Activated T-cell treated with anti-CD3 and anti-CD28 coated beads, Interleukin-2, amount 50 U/mL, for 1 hour (primary cell): ENCODE data around the gene DIS3L2.
"Not testable (repeated sequence)": the region's sequence is repeated elsewhere in the genome, so short reads cannot be mapped to it uniquely, and the experiment has no call there.

Experiments
- DNase-seq: peaks from one replicate; pipeline ENCODE4 v3.0.0-alpha.2; 2020

Gene DIS3L2

GRCh38 chr2:232378735-232379151 lies 417.2 kb downstream of the DIS3L2 start, which contains the start of gene ALPP:
ALPP (plus strand) TSS chr2:232378751; CDS start chr2:232378803, 52 bp downstream.
- not testable (repeated sequence) for DNase-seq

- DNase-seq = not testable (repeated sequence)
These were observed 418.4 kb downstream of the DIS3L2 start for GRCh38 chr2:232379610-232380590.

- DNase-seq = peak; percentile 33
These were observed 419.9 kb downstream of the DIS3L2 start for GRCh38 chr2:232381204-232382031.

DNA sequence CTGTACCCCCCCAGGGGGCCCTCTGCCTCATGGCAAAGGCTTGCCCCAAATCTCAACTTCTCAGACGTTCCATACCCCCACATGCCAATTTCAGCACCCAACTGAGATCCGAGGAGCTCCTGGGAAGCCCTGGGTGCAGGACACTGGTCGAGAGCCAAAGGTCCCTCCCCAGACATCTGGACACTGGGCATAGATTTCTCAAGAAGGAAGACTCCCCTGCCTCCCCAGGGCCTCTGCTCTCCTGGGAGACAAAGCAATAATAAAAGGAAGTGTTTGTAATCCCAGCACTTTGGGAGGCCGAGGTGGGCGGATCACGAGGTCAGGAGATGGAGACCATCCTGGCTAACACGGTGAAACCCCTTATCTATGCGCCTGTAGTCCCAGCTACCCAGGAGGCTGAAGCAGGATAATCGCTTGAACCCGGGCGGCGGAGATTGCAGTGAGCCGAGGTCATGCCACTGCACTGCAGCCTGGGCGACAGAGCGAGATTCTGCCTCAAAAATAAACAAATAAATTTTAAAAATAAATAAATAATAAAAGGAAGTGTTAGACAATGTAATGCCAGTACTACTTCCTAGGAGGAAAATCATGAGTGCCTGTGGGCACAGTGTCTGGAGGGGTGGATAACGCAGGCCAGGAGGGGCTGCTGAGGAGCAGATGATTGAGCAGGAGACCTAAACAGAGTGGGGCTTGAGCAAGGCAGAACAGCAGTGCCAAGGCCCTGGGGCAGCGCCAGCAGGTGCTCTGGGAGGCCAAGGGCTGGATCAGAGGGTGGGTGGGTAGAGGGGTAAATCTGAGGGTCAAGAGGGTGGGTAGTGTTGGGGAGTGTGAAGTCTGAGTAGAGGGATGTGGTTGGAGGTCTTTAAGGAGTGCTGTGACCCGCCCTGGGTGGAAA lies 421.1 kb downstream of the DIS3L2 start:
- no peak for DNase-seq

DNA sequence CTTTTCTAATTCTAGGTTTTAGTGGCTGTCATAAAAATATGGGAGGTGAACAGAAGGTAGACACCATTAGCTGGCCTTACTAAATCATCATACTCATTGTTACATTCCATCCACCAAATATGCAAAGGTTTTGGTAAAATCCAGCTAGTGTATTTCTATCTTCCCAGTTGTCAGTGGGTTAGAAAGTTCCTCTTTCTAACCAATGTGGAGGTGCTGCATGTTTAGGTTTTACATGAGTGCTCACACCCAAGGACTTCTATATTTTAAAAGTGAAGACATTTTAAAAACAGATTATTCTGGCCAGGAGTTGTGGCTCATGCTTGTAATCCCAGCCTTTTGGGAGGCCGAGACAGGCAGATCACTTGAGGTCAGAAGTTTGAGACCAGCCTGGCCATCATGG lies 423.0 kb downstream of the DIS3L2 start:
- no peak for DNase-seq

DNA sequence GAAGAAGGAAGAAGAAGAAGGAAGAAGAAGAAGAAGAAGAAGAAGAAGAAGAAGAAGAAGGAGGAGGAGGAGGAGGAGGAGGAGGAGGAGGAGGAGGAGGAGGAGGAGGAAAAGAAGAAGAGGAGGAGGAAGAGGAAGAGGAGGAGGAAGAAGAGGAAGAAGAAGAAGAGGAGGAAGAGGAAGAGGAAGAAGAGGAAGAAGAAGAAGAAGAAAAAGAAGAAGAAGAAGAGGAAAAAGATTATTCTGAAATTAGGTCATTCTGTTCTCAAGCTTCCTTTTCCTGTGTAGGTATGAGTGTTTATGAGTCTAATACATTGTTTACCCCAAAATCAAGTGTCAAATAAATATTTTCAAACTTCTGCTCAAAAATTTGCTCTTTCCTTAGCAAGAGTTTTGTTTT lies 423.5 kb downstream of the DIS3L2 start:
- DNase-seq = not testable (repeated sequence)

DNA sequence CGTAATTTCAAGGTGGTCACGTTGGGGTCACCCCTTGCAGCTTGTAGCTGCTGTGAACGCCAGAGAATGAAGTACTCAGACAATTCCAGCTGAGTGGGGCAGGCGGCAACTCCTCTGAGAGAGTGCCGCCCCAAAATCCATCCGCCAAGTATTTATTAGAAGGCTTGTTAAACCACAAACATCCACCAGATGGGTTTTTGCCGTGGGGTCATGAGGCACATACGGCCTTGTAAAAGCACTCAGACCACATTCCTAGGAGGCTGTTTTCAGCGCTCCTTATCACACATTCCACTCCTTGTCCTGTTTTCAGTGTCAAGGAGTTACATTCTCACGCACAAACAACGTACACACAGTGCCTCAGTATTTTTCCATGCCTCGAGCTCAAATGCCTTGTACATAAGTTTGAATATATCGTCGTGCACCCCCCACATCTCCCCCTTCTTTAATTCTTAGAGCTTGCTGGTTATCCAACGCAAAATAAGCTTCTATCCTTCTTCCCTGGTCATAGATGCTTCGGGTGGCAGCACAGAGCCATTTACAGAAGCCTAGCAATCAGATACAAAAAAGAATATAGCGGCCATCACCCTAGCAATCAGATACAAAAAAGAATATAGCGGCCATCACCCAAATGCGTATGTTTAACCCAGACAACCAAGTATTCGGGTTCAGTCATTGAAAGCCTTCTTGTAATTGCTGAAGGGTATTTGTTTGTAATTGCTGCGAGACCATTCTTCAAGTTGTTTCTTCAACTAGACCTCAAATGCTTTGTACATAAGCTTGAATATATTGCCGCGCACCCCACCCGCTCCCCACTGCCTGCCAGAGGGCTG lies 424.4 kb downstream of the DIS3L2 start:
- no peak for DNase-seq

DNA sequence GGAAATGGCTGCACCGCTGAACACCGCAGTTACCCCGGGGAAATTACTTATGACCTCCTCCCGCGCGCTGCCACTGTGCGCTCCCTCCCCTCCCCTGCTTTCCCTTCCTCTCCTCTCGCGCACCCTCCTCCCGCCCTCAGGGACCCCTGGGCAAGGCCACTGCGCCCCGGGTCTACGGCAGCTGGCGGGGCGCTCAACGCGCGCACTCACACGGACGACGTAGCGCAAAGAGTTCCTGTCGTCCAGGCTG lies 424.9 kb downstream of the DIS3L2 start:
- DNase-seq = no peak
